Ovary (tissue), 3 donors: Measurements from ENCODE around the gene KLK10.

Experiments used
- CTCF ChIP-seq, 3 donors: fragments of 450-650 bp in 2 of 3; fragments of 200-600 bp in 1 of 3; IDR thresholded peaks; one replicate each; pipeline versions ENCODE4 v1.5.1 to v1.8.0; 2016 to 2022; ENCODE audit warnings: antibody characterized with exemption in 3 of 3, mild to moderate bottlenecking in 1 of 3
- EP300 ChIP-seq: sonication (generic); formaldehyde crosslinking; IDR thresholded peaks from one replicate; pipeline ENCODE4 v1.6.1; 2017; ENCODE audit warnings: antibody characterized with exemption
- donor health status: DM: no; HTN: no; CAD: no.

GRCh38 chr19:51010066-51010795 lies 9.3 kb downstream of the KLK10 start:
- TF ChIP-seq CTCF (IDR thresholded peaks at IDR 0.05) (no peak), EP300 (no peak)
